Astrocyte of the spinal cord (primary cell): ENCODE data around the gene FMN1.
A peak's percentile ranks its signal among the peaks of the same experiment; 100 is the strongest.

Source experiments
- DNase-seq: peaks from one replicate; pipeline ENCODE4 v3.0.0; 2011; ENCODE audit warnings: low read depth, low spot score
- H3K4me3 ChIP-seq: 2 replicates; pipeline ENCODE4 v1.5.1; 2011; ENCODE audit warnings: low read depth, mild to moderate bottlenecking, low read length, moderate library complexity
- in situ Hi-C: cut with HindIII; loops from 2 replicates; pipeline ENCODE4 v1.10.0; 2017; ENCODE audit warnings: low sequenced_read_pairs
- TF ChIP-seq, protein P1 (sequence below): IDR thresholded peaks from 2 replicates; pipeline ENCODE4 v1.5.1; 2012; ENCODE audit warnings: low read depth, mild to moderate bottlenecking, low read length, inconsistent platforms

The FMN1 gene

DNA sequence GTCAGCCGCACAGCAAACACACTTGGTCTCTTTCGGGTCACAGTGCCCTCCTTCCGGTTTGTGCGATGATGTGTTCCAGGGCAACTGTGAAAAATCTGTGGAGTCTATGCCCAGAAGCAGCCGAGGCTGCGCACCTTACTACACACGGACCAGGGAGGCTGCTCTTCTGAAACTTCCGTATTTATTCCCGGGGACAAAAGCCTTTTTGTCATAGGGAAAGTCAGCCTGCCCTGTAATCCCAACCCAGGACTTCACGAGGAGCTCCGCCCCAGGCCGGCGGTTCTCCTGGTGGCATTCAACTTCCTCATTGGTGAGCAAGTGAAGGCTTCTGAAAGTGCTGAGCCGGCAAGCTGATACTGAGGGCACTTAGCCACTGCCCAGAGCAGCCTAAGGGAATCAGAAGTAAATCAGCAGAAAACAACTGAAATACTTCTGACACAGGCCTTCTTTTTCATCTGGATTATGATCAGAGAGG is 126.5 kb downstream of the FMN1 start:
- DNase-seq = peak; percentile 39
- H3K4me3 ChIP-seq = no peak overlapping the region
- in situ Hi-C loops = no loop called here
- TF ChIP-seq, protein P1, sequence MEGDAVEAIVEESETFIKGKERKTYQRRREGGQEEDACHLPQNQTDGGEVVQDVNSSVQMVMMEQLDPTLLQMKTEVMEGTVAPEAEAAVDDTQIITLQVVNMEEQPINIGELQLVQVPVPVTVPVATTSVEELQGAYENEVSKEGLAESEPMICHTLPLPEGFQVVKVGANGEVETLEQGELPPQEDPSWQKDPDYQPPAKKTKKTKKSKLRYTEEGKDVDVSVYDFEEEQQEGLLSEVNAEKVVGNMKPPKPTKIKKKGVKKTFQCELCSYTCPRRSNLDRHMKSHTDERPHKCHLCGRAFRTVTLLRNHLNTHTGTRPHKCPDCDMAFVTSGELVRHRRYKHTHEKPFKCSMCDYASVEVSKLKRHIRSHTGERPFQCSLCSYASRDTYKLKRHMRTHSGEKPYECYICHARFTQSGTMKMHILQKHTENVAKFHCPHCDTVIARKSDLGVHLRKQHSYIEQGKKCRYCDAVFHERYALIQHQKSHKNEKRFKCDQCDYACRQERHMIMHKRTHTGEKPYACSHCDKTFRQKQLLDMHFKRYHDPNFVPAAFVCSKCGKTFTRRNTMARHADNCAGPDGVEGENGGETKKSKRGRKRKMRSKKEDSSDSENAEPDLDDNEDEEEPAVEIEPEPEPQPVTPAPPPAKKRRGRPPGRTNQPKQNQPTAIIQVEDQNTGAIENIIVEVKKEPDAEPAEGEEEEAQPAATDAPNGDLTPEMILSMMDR = no peak

DNA sequence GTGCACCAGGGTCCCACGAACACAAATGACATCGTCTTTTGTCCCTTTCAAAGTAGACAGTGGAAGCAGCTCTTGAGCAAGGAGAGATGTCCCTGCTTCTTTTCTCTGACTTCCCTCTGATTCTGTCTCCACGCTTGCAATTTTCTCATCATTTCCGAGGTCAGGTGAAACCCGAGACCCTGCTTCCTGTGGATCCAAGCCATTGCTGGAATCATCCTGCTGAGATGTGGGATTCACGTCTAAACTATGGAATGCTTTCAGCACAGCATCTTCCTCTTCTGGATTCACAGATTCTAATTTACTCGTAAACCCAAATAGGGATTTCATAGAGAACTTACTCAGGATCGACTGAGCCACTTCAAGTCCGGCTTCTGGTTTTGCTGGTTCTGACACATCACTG is 127.1 kb downstream of the FMN1 start:
- TF ChIP-seq, protein P1 = no peak
- in situ Hi-C loops = no loop called here
- no peak overlapping the region for H3K4me3 ChIP-seq
- peak; percentile 83 for DNase-seq

DNA sequence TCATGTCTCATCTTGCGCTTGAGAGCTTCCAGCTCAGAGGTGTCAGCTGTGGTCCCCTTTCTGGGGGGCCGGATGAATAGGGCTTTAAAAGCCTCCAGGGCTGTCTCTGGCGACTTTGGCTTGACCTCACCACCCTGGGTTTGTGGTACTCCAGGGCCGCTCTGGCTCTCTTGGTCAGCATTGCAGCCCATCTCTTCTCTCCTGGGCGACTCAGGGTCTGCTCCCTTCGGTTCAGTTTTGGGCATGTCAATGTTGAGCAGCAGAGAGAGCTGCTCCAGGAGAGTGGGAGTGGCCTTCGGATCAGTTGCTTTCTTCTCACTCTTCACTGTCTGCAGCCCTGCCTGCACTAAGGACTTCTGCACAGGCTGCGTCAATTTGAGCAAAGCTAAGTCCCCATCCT is 127.9 kb downstream of the FMN1 start:
- in situ Hi-C loops = no loop called here
- no peak overlapping the region for H3K4me3 ChIP-seq
- TF ChIP-seq, protein P1 = no peak
- no peak for DNase-seq

DNA sequence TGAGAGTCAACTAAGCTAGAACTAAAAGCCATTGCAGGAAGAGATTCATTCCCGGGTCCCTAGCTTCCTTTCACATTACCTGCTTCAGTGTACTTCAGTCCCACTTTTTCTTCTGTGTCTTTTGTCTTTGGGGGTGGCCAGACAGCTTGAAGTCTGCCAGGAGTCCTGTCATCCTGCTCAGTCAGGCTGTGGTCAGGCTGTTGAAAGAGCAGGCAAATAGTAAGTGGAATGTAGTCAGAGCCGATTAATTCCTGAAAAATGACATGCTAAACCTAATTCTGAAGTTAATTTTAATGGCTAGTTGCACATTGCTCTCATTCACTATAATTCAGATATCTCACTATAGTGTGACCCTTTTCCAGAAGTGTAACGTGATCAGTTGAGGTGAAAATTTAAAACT is 129.6 kb downstream of the FMN1 start:
- TF ChIP-seq, protein P1 = no peak
- in situ Hi-C loops = no loop called here
- H3K4me3 ChIP-seq = no peak overlapping the region
- DNase-seq = peak; percentile 64

DNA sequence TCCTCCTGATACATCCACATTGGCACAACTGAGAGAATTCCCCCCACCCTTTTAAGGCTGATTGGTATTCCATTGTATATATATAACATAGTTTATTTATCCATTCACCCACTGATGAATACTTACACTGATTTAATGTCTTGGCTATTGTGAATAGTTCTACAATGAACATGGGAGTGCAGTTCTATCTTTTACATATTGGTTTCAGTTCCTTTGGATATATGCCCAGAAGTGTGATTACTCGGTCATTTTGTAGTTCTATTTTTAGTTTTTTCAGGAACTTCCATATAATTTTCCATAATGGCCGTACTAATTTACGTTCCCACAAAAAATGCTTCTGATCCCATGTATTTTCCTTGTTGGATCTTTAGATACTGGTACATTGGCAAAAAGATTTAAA is 135.3 kb downstream of the FMN1 start:
- H3K4me3 ChIP-seq = no peak overlapping the region
- DNase-seq = peak; percentile 43
- TF ChIP-seq, protein P1 = no peak
- in situ Hi-C loops = no loop called here

DNA sequence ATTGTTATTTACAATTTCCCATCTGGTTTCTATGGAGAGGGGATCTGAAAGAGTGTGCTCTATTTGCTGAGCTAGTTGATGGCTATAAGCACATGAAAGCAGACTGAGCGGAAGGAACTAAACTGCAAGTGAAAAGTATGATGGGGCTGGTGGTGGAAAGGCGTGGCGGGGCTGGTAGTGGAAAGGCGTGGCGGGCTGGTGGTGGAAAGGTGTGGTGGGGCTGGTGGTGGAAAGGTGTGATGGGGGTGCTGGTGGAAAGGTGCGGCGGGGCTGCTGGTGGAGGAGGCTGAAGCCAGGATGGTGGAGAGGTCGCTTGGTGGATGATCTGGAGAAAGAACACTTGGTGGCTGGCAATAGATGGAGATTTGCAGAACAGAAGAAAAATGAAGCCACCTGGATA is 136.7 kb downstream of the FMN1 start:
- no peak for DNase-seq
- H3K4me3 ChIP-seq = no peak overlapping the region
- TF ChIP-seq, protein P1 = no peak
- in situ Hi-C loops = no loop called here

DNA sequence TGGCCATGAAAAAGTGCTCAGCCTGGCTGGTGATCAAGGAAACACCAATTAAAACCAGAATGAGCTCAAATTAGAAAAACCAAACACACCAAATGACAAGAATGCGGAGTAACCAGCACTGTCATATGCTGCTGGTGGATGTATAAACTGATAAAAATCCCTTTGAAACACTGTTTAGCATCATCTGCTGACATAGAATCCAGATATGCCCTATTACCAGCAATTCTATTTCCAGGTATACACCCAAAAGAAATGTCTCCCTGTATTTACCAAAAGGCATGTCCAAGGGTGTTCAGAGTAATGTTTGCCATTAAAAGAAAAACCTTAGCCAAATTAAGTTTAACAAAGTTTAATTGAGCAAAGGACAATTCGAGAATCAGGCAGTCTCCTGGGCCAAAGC is 138.6 kb downstream of the FMN1 start:
- no peak overlapping the region for H3K4me3 ChIP-seq
- no peak for DNase-seq
- TF ChIP-seq, protein P1 = no peak
- in situ Hi-C loops = no loop called here
